ENCODE results near the gene ARFGAP3. TPM values are rescaled to one million over a fixed set of nuclear protein-coding genes. Genes with fewer than 3 reads are reported as not detected.

ARFGAP3 gene
- total RNA-seq, 1 experiment from 2014 or later = 27.0 TPM

DNA sequence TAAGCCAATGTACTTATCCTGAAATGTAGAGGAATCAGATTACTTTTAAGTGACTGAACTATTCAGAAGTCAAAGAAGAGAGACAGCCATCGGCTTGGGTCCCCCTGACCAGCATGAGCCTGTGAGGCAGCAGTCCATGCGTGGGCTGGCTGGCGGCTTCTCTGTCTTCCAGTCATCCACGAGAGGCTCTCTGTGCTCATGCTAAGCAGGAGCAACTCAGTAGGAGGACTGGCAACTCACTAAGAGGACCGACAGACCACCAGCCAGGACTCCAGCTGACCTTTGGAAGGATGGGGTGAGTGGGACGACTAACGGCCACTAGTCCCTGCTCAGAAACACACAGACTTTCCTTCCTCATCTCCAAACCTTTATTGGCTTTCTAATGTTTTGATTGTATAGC lies 43.6 kb downstream of the ARFGAP3 start:
- no peak for DNase-seq (ENCODE audit: low read depth, low spot score)
- in situ Hi-C loops (cut with HindIII; ENCODE audit: low pct_unique_long_range_greater_than_20kb, low sequenced_read_pairs) (no loop called here), intact Hi-C loops (cut with micrococcal nuclease; ENCODE audit: unreplicated experiment) (no loop called here)
- CTCF ChIA-PET = no interaction called here
- Histone ChIP-seq H3K27me3 (ENCODE audit: control insufficient read depth, insufficient read depth, low read length) (no peaks in the 10 kb centered on the region), H3K4me3 (ENCODE audit: low read depth in 2 of 2, low read length in 2 of 2) (no peak overlapping the region), H3K9me3 (ENCODE audit: control insufficient read depth, insufficient read depth, low read depth, low read length) (no peaks in the 10 kb centered on the region), H3K4me1 (ENCODE audit: control insufficient read depth, insufficient read depth, low read length) (no peaks in the 10 kb centered on the region), H3K27ac (ENCODE audit: low read length) (no peak overlapping the region), H3K36me3 (ENCODE audit: control insufficient read depth, insufficient read depth, low read length) (peaks cover 9% of the 10 kb centered on the region)
- POLR2A ChIA-PET = no interaction called here
- no TSS peak for BruUV-seq (replicated peaks)
- TF ChIP-seq SIN3A (IDR thresholded peaks at IDR 0.05; ENCODE audit: borderline replicate concordance, insufficient read depth, low read depth, low read length) (no peak), POLR2AphosphoS5 (IDR thresholded peaks at IDR 0.05; ENCODE audit: low read depth, low read length) (no peak), TCF7L2 (IDR thresholded peaks at IDR 0.05; ENCODE audit: low read depth, low read length) (no peak)
- TF ChIP-seq, protein P1, sequence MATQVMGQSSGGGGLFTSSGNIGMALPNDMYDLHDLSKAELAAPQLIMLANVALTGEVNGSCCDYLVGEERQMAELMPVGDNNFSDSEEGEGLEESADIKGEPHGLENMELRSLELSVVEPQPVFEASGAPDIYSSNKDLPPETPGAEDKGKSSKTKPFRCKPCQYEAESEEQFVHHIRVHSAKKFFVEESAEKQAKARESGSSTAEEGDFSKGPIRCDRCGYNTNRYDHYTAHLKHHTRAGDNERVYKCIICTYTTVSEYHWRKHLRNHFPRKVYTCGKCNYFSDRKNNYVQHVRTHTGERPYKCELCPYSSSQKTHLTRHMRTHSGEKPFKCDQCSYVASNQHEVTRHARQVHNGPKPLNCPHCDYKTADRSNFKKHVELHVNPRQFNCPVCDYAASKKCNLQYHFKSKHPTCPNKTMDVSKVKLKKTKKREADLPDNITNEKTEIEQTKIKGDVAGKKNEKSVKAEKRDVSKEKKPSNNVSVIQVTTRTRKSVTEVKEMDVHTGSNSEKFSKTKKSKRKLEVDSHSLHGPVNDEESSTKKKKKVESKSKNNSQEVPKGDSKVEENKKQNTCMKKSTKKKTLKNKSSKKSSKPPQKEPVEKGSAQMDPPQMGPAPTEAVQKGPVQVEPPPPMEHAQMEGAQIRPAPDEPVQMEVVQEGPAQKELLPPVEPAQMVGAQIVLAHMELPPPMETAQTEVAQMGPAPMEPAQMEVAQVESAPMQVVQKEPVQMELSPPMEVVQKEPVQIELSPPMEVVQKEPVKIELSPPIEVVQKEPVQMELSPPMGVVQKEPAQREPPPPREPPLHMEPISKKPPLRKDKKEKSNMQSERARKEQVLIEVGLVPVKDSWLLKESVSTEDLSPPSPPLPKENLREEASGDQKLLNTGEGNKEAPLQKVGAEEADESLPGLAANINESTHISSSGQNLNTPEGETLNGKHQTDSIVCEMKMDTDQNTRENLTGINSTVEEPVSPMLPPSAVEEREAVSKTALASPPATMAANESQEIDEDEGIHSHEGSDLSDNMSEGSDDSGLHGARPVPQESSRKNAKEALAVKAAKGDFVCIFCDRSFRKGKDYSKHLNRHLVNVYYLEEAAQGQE (IDR thresholded peaks at IDR 0.05; ENCODE audit: insufficient read depth in 1 of 2, low read depth in 2 of 2, low read length in 1 of 2) = no peak
- TF ChIP-seq, protein P2, sequence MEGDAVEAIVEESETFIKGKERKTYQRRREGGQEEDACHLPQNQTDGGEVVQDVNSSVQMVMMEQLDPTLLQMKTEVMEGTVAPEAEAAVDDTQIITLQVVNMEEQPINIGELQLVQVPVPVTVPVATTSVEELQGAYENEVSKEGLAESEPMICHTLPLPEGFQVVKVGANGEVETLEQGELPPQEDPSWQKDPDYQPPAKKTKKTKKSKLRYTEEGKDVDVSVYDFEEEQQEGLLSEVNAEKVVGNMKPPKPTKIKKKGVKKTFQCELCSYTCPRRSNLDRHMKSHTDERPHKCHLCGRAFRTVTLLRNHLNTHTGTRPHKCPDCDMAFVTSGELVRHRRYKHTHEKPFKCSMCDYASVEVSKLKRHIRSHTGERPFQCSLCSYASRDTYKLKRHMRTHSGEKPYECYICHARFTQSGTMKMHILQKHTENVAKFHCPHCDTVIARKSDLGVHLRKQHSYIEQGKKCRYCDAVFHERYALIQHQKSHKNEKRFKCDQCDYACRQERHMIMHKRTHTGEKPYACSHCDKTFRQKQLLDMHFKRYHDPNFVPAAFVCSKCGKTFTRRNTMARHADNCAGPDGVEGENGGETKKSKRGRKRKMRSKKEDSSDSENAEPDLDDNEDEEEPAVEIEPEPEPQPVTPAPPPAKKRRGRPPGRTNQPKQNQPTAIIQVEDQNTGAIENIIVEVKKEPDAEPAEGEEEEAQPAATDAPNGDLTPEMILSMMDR (IDR thresholded peaks at IDR 0.05) = no peak
- no peak for ATAC-seq

DNA sequence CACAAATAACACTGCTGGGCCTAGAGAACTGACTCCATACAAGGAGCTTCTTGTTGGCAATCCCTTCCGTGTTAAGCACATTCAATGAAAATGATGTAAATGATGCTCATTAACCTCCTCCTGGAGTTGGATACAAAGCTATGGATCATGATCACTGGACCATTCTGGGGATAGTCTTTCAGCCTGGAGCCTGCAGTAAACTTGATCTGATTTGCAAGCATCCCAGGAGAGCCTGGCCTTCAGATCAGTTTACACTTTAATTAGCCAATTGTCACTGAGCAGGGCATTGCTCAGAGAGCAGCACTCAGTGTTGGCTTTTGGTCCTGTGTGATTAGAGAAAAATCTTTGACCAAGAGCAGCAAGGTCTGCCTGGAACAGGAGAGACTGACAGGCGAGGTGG lies 45.6 kb downstream of the ARFGAP3 start:
- intact Hi-C loops (cut with micrococcal nuclease; ENCODE audit: unreplicated experiment) (no loop called here), in situ Hi-C loops (cut with HindIII; ENCODE audit: low pct_unique_long_range_greater_than_20kb, low sequenced_read_pairs) (no loop called here)
- ATAC-seq (no peak), DNase-seq (ENCODE audit: low read depth, low spot score) (no peak)
- Histone ChIP-seq H3K4me3 (ENCODE audit: low read depth in 2 of 2, low read length in 2 of 2) (no peak overlapping the region), H3K9me3 (ENCODE audit: control insufficient read depth, insufficient read depth, low read depth, low read length) (no peaks in the 10 kb centered on the region), H3K36me3 (ENCODE audit: control insufficient read depth, insufficient read depth, low read length) (peaks cover 3% of the 10 kb centered on the region), H3K27ac (ENCODE audit: low read length) (no peak overlapping the region), H3K4me1 (ENCODE audit: control insufficient read depth, insufficient read depth, low read length) (no peaks in the 10 kb centered on the region), H3K27me3 (ENCODE audit: control insufficient read depth, insufficient read depth, low read length) (no peaks in the 10 kb centered on the region)
- TF ChIP-seq, protein P1 (IDR thresholded peaks at IDR 0.05; ENCODE audit: insufficient read depth in 1 of 2, low read depth in 2 of 2, low read length in 1 of 2) = no peak
- TF ChIP-seq SIN3A (IDR thresholded peaks at IDR 0.05; ENCODE audit: borderline replicate concordance, insufficient read depth, low read depth, low read length) (no peak), TCF7L2 (IDR thresholded peaks at IDR 0.05; ENCODE audit: low read depth, low read length) (no peak), POLR2AphosphoS5 (IDR thresholded peaks at IDR 0.05; ENCODE audit: low read depth, low read length) (no peak)
- TF ChIP-seq, protein P2 (IDR thresholded peaks at IDR 0.05) = no peak
- no TSS peak for BruUV-seq (replicated peaks)
- CTCF ChIA-PET = no interaction called here
- POLR2A ChIA-PET = no interaction called here
